Activated T-helper 9 cell treated with anti-CD3 and anti-CD28 coated beads, Interleukin-2, amount 50 U/mL, for 16 hours (primary cell): ENCODE measurements around the gene LRRC27.

Experiments used
- DNase-seq: peaks from one replicate; pipeline ENCODE4 v3.0.0-alpha.2; 2020; ENCODE audit warnings: low read depth

The LRRC27 gene

DNA sequence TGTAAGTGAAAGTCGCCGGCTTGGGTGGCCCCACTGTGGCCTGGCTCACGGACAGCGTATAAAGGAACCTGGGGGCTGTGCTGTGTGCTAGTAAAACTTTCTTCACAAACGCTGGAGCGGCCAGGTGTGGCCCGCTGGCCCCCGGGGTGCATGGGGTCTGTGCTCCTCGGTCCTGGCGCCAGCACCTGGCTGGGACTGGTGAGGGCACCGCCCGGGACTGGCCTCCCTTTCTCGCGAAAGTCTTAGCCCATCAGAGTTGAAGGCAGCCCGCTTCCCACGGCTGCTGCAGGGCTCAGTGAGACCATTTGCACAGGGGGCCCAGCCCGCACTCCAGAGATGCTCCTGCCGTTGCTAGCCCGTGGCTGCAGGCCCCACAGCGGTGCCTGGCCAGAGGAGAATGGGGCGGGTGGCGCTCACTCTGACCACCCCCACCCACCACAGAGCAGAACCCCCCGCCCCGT, 70.8 kb downstream of the LRRC27 start:
- no peak for DNase-seq

DNA sequence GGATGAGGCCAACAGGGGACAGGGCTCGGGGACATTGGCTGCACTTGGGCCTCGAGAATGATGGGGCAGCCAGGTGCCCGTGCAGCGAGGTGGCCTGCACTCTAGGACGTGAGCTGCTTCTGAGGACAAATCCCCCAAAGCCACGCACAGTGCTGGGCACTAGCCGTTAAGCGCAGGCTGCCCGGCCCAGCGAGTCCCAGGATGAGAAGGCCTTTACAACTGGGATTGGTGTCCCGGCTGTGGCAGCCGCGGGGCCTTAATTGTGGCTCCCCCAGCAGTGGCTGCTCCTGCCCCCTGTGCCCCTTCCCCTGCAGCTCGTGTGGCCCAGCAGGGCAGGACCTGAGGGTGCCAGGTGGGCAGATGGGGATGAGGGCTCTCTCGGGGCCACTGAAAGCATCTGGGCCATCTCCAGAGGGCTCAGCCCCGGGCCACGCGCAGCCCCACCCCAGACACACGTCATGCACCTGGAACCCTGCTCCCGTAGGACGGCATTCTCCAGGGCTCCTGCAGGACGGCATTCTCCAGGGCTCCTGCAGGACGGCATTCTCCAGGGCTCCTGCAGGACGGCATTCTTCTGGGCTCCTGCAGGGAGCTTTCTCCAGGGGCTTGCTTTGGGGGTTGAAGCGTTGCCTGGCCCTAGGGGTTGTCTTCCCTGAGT, 71.6 kb downstream of the LRRC27 start:
- DNase-seq = no peak

GRCh38 chr10:132404169-132404880, 72.3 kb downstream of the LRRC27 start:
- DNase-seq = no peak

GRCh38 chr10:132404911-132405462, 73.0 kb downstream of the LRRC27 start:
- no peak for DNase-seq

DNA sequence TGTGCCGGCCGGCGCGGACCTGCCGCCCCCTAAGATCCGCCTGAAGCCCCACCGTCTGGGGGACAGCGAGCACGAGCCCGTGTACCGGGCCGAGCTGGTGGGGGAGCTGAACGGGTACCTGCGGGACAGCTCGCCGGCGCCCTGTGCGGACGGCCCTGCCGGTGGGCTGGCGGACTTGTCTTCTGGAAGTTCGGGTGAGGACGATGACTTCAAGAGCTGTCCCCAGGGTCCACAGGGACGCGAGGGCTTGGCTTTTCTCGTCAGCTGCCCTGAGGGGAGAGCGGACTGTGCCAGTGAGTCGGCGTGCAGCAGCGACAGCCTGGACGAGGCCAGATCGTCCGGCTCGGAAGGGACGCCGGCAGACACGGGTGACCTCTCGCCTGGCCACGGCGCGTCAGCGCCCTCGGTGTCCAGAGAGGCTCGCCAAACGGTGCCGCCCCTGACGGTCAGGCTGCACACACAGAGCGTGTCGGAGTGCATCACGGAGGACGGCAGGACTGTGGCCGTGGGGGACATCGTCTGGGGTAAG, 73.5 kb downstream of the LRRC27 start:
- no peak for DNase-seq

DNA sequence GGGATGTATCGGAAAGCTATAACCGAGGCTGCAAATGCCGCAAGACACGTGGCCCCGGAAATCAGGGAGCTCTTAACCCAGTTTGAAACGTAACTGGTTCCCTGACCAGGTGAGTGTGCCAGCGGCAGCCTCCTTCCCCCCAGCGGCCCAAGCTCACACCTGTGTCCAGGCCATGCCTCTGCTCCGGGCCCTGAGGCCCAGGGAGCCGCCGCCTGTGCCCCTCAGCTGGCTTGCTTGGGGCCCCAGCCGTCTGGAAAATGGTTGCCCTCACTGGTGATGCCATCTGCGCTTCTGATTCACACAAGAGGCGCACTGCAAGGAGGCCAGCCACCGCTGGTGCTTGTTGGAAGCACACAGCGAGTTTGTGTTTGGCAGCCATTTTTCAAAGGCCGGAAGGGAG, 74.2 kb downstream of the LRRC27 start:
- no peak for DNase-seq

GRCh38 chr10:132406750-132407149, 74.8 kb downstream of the LRRC27 start:
- DNase-seq = no peak

GRCh38 chr10:132407243-132407746, 75.3 kb downstream of the LRRC27 start:
- DNase-seq = no peak

GRCh38 chr10:132407846-132408278, 75.9 kb downstream of the LRRC27 start:
- DNase-seq = no peak

DNA sequence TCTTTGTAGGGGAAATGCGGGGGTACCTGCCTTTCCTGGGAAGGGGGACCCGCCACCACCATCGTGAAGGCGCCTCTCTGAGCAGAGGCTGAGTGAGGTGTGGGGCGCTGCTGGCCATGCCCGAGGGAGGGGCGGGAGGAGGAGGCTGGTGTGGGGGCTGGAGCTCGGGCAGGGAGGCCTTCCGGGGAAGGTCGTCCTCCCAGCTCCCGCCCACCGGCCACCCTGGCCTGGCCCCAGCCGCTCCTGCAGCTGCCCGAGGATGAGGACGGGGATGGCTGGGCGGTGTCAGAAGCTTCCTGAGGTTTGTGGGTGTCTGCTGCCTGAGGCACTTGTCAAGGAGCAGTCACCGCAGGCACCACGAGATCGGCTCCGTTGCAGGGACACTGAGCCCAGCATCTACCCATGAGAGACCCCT, 76.4 kb downstream of the LRRC27 start:
- no peak for DNase-seq

DNA sequence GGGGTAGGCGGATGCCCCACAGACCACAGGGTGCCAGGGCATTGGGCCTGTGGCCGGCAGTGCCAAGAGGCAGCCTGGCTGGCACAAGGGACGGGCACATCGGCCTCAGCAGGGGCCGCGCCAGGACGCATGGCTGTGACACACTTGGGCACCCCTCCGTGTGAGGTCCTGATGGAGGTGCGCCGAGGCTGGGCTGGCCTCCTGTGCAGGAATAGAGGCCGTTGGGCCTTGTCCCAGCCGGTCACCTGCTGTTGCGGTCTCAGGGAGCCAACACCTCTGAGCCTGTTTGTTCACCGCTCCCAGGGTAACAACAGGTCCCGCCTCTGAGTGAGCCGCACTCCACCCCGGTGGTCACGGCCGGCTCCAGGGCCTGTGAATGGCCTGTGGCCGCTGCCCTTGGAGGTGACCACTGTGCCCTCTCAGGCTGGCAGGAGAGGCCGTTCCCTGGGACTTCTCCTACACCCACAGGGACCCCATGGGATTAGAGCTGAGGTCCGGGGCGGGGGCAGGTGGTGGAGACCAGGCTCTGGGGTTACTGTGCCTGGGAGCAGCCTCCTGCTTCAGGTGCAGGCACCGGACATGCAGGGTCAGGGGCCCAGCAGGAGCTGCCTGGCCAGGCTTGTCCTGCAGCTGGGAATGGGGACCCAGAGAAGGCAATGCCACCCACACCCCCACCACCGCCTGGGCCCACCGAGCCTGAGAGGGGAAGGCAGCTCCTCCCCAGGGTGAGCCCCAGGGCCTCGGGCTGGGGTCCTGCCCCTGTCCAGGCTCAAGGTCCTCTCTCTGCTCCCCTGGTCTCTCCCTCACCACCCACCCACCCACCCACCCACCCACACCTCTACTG, 77.1 kb downstream of the LRRC27 start:
- DNase-seq = no peak

- no peak for DNase-seq
These were observed 77.7 kb downstream of the LRRC27 start for GRCh38 chr10:132409667-132410028.

DNA sequence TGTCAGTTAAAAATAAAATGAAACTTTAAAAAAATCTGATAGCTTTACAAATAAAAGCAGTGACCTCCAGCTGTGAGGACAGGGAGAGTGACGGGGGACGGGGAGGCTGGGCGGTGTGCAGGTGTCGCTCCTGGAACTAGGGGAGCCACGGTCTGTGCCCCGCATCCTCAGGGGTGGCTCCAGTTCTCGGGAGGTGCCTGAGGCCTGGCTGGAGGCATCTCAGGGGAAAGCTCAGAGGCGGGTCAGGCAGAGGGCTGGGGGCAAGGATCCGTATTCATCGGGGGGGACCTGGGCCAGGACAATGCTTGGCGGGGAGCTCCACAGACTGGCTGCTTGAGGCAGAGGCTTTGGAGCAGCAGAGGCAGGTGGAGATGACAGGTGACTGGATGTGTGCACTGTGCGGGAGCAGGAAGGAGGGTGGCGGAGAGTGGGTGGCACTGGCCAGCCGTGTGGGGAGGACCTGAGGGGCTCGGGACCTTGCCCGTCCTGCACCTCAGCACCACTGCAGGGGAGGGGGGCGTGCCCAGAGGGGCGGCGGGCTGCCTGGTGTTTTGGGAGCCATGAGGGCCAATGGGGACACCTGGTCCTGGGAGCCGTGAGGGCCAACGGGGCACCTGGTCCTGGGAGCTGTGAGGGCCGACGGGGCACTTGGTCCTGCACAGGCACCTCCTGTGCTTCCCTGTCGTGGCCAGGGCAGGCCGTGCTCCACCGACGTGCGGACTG, 78.2 kb downstream of the LRRC27 start:
- DNase-seq = no peak

DNA sequence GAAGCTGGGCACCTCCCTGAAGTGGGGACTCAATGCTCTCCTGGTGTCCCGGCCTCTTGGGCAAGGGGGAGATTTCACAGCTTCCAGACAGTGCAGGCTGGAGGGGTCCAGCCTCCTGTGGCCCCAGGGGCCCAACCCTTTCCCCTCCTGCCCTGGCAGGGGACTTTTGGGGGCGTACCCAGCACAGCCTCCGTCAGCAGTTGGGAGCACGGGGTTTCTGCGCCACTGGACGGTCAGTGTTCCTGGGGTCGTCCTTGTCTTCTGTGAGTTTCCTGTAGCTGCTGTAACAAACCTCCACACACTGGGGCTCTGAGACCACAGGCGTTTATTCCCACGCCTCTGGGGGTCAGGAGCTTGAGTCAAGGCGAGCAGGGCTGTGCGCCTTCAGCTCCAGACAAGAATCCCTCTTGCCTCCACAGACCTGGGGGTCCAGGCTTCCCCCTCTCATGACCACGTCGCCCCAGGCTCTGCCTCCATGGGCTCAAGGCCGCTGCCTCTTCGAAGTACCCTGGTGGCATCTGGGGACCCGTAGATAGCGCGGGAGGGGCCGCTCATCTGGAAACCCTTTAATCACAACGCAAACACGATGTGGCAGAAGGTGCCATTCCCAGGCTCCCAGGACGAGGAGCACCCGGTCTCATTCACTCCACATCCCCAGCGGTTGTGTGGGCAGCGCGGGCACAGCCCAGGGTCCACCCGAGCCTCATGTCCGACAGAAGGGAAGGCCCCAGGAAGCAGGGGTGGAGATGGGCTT, 79.0 kb downstream of the LRRC27 start:
- DNase-seq = no peak

GRCh38 chr10:132411561-132412253, 79.7 kb downstream of the LRRC27 start:
- DNase-seq = no peak

- DNase-seq = no peak
These were observed 80.6 kb downstream of the LRRC27 start for GRCh38 chr10:132412316-132413192.

DNA sequence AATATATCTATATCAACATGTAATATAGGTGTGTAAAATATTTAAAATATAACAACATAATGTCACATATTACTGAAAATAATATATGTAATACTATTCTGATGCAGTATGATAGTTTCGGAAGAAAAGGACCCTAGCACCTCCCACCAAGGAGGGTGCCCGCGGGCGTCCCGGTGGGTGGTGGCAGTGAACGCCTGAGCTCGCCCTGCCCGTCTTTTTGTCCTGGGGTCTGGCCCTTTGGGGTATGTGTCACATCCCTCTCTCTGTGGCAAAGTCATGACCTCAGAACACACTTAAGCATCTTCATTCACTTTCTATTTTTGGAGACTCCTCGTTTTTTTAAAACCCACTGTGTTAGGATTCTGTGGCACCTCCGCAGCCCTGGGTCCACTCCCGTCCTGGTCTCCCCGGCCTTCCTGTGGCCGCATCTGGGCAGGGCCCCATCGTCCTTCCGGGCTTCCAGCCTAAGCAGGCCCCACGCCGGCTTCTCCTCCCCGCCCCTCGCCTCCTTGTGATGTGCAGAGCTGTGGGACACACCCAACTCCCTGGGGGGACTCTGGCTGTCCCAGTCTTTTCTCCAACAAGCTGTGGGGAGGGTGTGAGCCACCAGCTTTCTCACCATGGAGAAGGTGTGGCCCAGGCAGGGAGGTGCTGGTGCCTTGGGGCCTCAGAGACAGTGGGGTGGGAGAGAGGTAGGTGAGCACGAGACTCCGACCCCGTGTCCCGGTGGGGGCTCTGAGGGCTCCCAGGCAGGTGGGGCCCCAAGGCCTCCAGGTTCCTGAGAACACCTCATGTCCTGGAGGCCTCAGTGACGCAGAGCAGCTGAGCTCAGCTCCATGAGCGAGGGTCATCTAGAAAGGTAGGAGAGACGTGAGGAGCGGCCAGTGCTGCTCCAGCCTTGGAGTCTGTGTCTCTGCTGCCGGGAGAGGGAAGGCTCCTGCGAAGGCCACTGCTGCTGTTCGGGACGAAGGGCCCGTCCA, 81.5 kb downstream of the LRRC27 start:
- no peak for DNase-seq
